ENCODE data around the gene HECW1.
"Not testable (repeated sequence)": the region's sequence is repeated elsewhere in the genome, so short reads cannot be mapped to it uniquely, and the experiment has no call there.

The HECW1 gene

DNA sequence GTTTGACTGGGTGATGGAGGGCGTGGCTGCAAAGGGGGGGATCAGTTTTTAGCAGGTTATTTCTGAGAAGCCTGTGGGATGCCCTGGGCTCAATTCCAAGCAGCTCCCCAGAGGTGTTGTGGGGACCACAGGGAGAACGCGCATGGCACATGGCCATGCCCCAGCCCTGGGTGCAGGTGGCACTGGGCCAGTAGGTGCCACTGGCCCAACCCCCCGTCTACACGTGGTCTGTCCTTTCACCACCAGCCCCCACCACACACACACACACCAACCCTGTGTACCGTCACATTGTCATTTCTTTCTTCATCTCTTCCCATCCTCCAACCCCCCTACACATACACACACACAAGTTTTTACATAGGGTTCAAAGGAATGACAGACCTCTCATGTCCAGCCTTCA, 355.4 kb downstream of the HECW1 start:
- DNase-seq (ENCODE audit: low read depth in 2 of 2): no peak

DNA sequence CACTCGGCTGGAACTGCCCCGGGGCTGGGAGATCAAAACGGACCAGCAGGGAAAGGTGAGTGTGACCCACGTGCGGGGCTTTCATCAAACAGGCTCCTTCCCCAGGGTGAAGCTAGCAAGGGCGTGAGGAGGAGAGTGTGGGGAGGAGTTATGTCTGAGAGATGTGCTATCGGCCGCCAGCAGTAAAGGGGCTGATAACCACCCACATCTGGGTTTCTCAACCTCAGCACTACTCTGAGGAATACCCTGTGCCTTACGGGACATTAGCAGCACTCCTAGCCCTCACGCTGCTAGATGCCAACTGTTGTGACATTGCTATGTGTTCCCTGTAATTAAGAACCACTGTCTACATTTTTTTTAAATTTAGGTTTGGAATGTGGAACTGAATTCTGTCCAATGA, 356.6 kb downstream of the HECW1 start:
- DNase-seq (ENCODE audit: low read depth in 2 of 2): no peak

DNA sequence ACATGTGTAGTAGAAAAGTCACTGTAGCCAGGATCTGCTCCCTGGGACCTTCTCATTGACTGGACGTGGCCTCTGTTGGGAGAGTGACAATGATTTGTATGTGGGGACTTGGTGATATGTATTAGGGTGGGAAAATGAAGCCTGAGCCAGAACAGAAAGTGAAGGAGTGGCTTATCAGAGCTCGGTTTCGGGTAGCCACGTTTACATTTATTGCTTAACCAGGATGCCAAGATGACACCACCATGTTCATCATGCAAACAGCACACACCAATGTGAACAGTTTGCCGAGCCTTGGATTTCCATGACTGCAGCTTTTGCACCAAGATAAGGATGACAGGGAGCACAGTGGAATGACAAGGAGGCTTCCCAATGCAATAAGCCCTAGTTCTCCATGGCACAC, 357.7 kb downstream of the HECW1 start:
- no peak for DNase-seq (ENCODE audit: low read depth in 2 of 2)

DNA sequence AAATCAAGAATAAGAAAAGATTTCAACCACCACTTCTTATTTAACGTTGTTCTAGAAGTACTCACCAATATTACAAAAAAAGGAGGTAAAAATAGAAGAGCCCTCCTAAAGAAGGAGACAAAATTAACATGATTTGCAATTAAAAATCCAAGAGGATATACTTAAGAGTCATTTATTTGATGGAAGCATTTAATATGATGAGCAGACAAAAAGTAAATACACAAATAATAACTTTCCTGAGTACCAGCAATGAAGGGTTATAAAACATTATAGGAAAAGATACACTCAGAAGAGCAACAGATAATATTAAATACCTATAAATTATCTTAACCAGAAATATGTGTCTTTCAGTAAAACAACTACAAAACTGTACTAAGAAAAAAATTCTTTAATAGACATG, 363.5 kb downstream of the HECW1 start:
- DNase-seq (ENCODE audit: low read depth in 2 of 2): no peak

DNA sequence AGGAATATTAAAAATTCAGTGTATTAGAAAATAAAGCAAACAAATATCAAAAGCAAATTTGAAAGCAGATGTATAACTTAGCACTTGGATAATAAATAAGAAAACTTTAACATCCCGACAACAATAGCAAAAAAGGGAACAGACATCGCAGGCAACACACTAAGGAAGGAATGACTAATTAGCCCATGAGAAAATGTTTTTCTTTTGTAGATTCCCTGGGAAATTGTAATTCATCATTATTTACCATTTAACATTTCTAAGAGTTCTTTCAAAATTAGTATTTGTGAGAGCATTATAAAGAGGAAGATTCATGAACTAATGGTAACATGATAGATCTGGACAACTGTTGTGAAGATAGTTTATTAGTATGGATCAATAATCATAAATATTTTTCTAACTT, 364.4 kb downstream of the HECW1 start:
- no peak for DNase-seq (ENCODE audit: low read depth in 2 of 2)

DNA sequence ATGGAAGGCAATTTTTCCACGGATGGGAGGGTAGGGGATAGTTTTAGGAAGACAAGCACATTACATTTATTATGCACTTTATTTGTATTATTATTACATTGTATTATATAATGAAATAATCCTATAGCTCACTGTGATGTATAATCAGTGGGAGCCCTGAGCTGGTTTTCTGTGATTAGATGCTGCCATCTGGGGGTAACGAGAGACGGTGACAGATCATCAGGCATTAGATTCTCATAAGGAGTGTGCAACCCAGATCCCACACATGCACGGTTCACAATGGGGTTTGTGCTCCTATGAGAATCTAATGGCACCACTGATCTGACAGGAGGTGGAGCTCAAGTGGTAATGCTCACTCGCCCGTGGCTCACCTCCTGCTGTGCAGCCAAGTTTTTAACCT, 366.6 kb downstream of the HECW1 start:
- DNase-seq (ENCODE audit: low read depth in 2 of 2): no peak

DNA sequence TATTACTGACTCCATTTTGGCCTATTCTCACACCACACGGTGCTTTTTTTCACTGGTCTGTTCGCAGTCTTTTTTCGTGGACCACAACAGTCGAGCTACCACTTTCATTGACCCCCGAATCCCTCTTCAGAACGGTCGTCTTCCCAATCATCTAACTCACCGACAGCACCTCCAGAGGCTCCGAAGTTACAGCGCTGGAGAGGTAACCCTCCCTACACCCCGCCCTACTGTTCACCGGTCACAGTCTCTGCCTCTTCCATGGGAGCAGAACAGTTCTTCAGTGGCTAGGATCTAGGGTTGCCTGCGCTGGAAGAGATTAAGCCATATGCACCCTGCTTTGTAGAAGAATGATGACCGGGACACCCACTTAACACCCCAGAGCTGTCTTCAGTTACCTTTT, 367.1 kb downstream of the HECW1 start:
- DNase-seq (ENCODE audit: low read depth in 2 of 2): no peak

DNA sequence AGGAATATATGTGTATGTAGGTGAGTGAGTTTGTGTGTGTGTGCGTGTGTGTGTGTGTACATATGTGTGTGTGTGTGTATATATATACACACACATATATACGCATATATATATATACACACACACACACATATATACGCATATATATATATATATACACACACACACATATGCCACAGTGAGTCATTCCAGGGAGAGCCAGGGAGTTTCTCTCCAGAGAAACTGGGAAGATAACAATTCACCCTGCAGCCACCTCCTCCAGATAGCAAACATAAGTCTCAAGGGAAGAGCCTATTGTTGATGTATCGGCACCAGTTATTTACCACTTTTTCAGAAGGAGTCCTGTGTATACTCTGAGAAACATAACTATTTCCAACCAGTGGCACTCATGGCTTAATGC, 368.1 kb downstream of the HECW1 start:
- DNase-seq (ENCODE audit: low read depth in 2 of 2): no peak

DNA sequence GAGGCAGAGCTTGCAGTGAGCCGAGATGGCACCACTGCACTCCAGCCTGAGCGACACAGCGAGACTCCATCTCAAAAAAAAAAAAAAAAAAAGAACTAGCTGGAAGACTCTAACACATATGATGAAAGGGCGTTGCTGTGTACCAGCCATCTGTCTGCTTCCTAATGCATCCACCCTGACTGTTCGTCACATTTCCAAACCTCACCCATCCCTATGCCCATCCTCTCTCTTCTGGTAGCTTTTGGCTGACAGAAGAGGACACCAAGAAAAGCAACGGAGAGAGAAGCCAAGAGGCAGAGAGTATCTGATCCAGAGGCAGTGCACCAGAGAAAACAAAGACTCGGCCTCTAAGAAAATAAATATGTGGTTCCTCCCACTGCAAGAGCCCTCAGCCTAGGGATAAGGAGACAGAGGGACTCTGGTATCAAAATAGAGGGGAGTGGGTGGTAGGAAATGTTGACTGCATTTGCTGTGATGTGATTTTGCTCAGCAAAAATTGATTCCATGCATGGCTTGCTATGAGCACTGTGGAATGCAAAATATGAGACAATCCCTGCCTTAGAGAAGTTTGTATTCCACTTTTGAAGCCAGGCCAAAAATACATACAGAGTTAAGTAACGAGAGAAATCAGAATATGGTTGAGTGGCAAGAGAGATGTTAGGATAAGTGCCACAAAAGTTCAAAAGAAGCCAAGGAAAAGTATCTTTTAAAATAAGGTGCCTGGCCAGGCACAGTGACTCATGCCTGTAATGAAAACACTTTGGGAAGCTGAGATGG, 369.6 kb downstream of the HECW1 start:
- DNase-seq (ENCODE audit: low read depth in 2 of 2): no peak

DNA sequence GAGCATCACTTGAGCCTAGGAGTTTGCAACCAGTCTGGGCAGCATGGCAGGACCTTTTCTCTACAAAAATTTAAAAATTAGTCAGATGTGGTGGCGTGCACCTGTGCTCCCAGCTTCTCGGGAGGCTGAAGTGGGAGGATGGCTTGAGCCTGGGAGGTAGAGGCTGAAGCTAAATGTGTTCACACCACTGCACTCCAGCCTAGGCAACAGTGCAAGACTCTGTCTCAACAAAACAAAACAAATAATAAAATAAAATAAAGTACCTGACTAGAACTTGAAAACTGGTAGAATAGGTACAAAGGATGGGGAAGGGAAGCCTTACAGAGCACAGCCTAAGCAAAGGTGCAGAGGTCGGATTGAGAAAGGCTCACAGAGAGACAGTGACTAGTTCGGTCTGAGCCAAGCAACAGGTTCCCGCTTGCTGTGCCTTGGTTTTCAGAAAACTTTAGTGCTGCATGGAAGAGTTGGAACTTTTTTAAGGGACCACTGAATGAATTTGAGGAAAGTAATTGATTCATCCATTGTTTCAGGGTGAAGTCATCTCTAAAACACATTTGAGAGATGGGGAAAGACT, 370.3 kb downstream of the HECW1 start:
- DNase-seq (ENCODE audit: low read depth in 2 of 2): no peak

DNA sequence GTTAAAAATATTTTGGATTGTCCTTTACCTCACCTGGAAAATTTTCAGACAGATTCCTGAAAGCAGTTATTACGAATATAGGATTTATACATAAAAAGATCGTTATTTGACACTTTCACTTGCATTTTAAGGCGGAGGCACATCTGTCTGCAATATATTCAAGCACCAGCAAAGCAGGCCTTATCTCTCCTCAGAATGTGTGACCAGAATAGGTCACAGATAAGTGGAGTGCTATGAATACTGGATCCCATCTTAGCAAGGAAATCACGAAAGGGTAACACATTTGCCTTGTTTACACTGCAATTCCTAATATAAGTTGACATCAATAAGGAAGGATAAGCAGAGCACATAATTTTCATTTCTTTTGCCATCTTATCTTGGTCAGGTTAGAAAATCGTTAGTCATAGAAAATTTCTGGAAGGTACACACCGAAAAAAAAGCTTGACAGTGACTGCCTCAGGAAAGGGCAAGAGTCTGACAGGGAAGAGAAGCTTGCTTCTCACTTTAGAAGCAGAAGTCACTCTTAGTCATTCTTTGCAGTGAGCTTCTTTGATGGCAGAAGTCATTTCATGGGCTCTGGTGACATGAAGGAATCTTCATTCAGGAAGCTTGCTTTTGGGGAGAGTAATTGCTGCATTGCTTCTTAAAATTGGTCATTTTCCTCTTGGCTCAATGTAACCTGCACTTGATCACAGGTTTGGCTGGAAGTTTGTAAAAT, 372.4 kb downstream of the HECW1 start:
- DNase-seq (ENCODE audit: low read depth in 2 of 2): no peak

DNA sequence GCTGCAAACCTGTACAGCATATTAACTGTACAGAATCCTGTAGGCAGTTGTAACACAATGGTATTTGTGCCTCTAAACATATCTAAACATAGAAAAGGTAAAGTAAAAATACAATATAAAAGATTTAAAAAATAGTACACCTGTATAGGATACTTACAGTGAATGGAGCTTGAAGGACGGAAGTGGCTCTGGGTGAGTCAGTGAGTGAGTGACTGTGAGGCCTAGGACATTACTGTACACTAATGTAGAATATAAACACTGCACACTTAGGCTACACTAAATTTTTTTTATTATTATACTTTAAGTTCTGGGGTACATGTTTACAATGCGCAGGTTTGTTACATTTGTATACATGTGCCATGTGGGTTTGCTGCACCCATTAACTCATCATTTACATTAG, 373.1 kb downstream of the HECW1 start:
- no peak for DNase-seq (ENCODE audit: low read depth in 2 of 2)

DNA sequence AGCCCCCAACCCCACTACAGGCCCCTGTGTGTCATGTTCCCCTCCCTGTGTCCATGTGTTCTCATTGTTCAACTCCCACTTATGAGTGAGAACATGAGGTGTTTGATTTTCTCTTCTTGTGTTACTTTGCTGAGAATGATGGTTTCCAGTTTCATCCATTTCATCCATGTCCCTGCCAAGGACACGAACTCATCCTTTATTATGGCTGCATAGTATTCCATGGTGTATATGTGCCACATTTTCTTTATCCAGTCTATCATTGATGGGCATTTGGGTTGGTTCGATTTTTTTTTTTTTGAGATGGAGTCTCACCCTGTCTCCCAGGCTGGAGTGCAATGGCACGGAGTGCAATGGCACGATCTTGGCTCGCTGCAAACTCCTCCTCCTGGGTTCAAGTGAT, 373.6 kb downstream of the HECW1 start:
- DNase-seq (ENCODE audit: low read depth in 2 of 2): not testable (repeated sequence)

DNA sequence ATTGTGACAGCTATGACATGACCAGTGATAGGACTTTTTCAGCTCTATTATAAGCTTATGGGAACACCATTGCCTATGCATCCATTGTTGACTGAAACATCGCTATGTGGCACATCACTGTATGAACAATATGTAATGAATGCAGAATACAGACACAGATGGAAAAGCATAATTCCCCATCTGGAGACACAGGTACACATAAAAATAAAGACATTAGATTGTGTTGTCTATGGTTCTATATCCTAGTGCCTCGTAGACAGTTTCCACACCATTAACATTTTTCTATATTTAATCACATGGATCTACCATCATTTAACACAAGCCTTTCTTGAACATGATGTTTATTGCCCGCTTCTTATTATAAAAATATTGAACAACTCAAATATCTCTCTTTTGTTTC, 374.2 kb downstream of the HECW1 start:
- no peak for DNase-seq (ENCODE audit: low read depth in 2 of 2)

DNA sequence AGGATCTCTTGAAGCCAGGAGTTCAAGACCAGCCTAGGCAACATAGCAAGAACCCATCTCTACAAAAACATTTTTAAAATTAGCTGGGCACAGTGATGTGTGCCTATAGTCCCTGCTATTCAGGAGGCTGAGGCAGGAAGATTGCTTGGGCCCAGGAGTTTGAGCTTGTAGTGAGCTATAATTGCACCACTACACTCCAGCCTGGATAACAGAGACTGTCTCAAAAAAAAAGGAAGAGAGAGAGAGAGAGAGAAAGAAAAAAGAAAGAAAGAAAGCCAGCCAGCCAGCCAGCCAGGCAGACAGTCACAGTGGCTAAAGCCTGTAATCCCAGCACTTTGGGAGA, 375.3 kb downstream of the HECW1 start:
- DNase-seq (ENCODE audit: low read depth in 2 of 2): no peak

DNA sequence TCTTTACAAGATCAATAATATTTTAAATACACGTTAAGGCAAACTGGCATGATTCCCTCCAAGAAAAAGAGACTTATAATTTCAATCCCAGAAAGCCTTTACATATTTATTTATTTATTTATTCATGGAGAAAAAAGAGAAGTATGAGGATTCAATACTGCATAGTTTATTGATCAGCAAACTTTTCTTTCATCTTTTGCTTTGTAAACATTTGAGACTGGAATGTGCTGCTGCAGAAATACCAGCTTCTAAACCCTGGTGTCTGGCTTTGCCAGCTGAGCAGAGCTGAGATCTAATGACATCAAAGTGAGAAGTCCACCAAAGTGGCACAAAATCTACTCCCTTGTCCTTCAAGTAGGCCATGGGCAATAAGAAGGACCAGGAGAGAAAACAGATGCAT, 376.8 kb downstream of the HECW1 start:
- DNase-seq (ENCODE audit: low read depth in 2 of 2): no peak

DNA sequence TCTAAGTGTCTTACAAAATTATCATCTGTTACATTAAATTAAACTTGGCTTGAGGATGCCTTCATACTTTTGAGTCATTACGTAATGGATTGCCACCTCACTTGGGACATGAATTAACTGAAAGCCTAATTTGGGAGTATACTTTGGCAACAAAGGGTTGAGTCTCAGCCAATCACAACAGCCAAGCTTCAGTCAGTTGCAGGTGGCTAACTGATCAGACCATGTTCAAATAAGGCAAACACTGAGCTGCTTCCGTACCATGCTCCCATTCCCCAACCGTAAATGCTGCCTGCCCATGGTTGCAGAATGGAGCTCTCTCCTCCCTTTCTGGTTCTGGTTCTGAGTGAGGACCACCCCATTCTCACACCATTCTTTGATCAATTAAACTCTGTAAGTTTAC, 377.6 kb downstream of the HECW1 start:
- DNase-seq (ENCODE audit: low read depth in 2 of 2): no peak

DNA sequence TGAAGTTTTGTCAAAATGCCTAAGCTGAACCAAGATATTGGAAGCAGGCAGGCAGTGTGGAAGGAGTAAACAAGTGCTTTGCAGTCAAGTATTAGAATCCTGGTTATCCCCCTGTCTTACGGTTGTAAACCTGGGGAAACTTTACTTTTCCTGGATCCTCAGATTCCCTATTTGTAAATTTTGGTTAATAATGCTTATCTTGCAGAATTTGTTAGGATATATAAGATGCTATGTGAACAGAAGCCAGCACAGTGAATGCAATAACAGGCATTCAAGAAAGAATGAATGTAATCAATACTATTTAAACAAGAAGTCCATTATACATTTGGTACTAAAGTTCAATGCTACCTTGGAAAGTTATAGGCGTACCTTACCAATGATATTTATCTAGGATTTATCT, 378.7 kb downstream of the HECW1 start:
- DNase-seq (ENCODE audit: low read depth in 2 of 2): no peak

DNA sequence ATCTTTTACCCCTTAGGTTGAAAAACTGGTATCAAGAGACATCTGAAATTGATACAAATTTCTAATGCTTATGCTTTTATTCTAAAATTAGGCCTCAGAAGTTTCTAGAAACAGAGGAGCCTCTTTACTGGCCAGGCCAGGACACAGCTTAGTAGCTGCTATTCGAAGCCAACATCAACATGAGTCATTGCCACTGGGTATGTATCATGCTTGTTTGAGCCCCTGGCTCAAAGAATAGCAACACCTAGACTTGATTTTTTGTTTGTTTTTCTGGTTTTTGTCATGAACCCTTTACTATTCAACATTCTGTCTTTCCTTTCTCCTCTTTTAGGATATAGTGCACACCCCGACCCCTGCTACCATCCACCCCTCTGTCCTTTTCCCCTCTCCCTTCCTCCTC, 379.5 kb downstream of the HECW1 start:
- no peak for DNase-seq (ENCODE audit: low read depth in 2 of 2)

DNA sequence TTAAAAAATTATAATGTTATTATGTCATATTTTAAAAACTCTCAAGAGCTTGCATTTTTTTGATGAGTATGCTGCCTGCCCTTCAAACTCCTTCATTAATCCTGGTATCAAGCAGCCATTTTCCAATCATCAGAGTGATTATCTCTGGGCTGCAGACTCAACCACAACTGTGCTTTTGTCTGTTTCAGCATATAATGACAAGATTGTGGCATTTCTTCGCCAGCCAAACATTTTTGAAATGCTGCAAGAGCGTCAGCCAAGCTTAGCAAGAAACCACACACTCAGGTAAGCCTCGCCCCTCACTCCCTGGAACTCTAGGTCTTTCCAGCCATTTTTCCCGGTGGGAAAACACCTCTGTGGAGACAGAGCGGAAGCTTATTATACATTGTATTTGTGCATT, 380.4 kb downstream of the HECW1 start:
- no peak for DNase-seq (ENCODE audit: low read depth in 2 of 2)

DNA sequence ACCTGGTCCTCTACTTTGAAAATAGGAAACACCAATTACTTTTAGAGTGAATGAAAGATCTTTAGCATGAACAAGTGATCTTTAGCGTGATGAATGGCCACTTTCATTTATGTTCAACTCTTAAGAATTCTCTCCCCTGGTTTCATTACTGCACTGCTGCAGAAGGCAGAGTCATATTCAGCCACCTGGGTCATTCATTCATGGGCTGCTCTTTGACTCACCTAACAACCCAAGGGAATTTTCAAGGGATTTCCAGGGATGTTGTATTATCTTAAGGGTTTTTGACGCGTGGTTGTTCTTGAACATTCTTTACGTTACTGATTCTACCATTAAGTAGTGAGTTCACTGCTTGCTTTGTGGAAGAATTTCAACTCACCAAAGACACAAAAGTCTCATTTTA, 383.1 kb downstream of the HECW1 start:
- DNase-seq (ENCODE audit: low read depth in 2 of 2): no peak

DNA sequence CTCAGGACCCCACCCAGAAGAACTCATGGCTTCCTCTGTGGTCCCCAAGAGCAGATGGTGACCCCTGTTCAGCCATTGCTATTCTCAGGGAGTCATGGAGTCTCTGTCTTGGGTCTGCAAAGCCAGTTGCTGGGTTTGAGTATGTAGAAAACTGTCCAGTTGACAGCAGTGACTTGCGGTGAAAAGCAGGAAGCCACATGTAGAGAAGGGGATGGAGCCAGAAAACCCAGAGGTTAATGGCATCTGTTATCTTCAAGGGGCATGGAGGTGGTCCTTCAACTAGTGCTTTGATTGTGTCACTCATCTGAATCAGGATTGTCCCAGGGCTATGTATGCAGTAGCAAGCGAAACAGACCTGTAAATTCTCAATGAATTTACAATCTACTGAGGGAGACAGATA, 384.1 kb downstream of the HECW1 start:
- no peak for DNase-seq (ENCODE audit: low read depth in 2 of 2)

DNA sequence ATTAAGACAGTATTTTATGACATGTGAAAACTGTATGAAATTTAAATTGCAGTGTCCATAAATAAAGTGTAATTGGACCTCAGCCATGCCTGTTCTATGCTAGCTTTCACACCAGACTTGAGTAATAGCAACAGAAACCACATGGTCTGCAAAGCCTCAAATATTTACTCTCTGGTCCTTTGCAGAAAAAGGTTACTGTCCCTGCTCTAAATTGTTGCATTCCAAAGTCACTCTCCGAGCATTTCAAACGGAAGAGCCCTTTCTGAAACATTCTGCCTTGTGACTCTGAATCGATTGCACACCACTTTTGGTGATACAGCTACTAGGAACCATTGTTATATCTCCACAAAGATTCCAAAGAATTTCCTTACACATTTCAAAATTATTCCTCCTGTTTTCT, 389.4 kb downstream of the HECW1 start:
- DNase-seq (ENCODE audit: low read depth in 2 of 2): no peak
